ENCODE data around the gene PLEKHM3.
"Not testable (repeated sequence)": the region's sequence is repeated elsewhere in the genome, so short reads cannot be mapped to it uniquely, and the experiment has no call there.

PLEKHM3 gene

DNA sequence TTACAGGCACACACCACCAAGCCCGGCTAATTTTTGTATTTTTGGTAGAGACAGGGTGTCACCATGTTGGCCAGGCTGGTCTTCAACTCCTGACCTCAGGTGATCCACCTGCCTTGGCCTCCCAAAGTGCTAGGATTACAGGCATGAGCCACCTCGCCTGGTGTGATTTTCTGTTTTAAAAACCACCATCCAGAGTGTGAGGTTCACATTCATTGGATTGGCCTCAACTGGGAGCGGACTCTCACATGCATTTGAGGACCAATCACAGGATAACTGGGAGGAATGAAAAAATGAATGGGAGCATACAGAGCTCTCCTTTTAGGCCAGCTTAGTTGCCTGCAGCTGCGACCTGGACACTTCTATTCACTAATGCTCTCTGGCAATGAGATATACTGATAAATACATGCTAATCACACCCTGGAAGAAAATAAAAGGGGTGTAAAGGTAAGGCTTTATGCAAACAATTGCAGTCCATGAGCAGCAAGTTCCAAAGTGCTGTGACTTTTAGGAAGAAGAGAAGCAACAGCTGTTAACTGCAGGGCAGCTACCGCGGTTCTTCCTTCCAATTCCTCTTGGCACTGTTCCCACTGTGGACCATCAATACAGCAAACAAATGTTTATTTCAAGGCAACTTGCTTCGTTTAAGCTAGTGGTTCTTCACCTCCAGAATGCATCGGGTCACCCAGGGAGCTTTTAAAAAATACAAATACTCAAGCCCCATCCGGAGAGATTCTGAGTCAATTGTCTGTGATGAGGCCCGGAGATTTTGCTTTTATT is 206.1 kb downstream of the PLEKHM3 start:
- peak; percentile 40 for DNase-seq

DNA sequence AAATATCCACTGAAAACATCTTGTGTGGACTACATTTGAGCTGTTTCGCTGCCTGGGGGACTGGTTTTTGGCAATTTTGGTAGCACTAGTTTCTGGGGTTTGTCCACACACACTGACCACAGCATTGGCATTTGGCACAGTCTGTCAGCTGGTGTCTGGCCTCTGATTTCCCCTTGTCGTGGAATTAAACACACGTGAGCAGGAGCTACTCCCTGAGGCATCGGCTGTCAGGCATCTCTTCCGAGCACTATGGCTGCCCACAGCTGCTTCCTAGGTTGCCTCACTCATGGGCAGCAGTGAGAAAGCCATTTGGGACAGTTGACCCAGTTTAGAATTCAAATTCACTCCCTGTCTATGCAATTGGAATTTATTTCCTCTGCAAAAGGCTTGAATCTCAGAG is 208.8 kb downstream of the PLEKHM3 start:
- DNase-seq = no peak

DNA sequence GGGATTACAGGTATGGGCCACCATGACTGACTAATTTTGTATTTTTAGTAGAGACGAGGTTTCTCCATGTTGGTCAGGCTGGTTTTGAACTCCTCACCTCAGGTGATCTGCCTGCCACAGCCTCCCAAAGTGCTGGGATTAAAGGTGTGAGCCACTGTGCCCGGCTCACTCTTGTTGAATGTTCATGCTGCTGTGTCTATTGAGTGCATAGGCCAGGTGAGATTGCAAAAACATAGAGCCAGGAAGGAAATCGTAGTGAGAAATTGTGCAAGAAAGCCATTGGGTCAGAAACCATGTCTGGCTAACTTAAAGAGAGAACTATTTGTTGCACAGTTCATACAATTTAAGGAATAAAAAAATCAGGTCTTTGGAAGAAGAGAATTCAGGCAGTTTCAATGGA is 210.1 kb downstream of the PLEKHM3 start:
- no peak for DNase-seq

DNA sequence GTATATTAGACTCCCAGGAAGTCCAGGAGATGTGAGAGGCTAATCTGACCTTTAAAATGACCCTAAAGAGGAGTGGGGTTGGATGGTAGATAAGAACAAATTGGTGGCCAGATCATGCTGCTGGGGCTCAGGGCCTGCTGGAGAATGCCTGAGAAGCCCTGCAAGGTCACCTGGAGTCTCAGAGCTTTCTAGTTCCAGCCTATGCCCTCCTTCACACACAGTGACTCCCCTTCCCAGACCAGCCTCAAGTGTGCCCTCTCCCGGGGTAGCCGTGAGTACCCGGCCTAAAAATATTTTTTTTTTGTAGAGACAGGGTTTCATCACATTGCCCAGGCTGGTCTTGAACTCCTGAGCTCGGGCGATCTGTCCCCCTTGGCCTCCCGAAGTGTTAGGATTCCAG is 211.4 kb downstream of the PLEKHM3 start:
- DNase-seq = no peak

DNA sequence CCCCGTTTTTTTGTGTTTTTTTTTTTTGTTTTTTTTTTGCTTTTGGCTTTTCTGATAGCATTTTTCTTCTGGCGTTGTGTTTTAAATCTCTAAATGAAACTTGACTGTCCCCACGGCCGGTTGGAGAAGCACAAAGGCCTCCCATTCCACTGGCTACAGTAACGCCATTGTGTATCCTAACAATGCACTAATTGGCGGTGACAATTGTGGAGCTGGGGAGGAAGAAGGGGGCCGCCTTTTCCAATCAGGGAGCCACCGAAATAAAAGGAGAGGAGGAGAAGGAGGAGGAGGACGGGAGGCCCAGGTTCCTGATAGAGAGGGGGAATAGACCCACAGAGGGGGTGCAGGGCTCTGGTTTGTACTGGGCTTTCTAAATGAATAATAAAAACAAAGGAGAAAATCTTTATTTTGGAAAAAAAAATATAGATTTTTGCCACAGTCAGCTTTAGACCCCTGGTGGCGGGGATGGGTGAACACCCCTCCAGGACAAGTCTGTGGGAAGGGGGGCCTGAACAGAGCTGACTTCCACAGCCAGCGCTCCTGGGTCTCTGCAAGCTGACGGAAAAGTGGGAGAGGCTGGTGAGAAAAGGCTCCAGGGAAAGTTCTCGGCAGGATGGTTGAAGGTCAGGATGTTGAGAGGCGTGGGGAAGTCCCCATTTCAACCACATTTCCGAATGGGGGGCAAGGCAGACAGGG is 212.0 kb downstream of the PLEKHM3 start:
- DNase-seq = no peak

DNA sequence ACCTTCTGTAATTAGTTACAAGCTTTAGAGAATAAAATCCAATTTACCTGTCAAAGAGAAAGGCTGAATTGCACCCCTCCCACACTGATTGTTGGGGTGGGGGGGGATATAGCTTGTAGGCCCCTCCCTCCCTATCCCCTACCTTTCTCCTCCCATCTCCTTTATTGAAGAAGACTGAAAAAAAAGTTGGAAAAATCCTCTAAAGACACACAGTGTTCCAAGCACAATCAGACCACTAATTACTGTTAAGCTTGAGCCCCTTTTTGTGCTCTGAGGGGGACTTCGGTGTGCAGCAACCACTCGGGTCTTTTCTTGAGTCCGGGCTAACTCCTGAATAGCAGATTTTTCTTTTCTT is 212.6 kb downstream of the PLEKHM3 start:
- DNase-seq = no peak

DNA sequence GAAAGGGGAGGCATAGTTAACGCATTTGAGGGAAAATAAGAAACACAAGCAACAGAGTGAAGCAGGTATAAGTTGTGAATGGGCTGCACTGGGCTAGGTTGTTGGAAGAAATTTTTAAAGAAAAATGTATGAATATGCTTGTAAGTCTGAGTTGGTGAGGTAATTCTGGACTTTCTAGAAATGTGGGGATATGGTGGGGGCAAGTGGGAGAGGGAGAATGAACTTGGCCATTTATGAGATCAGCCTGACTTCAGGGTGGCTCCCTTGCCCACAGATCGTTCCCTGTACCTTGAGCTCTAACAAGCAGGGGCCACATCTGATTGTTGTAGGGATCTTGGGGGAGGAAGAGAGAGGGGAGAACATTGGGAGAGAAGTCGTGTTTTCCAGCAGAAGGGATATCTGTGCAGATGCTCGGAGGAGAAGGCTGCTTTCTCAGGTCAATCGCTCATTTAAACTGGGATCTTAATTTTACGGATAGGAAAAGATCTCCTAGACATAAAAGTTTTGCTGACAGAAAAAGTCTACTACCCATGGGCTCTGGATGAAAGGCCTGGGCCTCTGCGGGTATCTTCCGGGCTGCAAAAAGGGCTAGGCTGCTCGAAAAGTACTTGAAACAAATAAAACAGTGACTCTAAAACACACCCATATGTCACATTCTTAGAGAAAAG is 213.1 kb downstream of the PLEKHM3 start:
- DNase-seq = no peak

DNA sequence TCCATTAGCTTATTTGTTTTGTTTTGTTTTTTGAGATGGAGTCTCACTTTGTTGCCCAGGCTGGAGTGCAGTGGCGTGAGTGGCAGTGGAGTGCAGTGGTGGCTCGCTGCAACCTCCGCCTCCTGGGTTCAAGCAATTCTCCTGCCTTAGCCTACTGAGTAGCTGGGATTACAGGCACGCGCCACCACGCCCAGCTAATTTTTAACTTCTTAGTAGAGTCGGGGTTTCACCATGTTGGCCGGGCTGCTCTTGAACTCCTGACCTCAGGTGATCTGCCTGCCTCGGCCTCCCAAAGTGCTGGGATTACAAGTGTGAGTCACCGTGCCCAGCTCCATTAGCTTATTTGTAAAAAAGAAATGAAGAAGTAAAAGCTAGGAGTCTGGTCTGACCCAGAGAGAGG is 213.7 kb downstream of the PLEKHM3 start:
- DNase-seq = not testable (repeated sequence)

DNA sequence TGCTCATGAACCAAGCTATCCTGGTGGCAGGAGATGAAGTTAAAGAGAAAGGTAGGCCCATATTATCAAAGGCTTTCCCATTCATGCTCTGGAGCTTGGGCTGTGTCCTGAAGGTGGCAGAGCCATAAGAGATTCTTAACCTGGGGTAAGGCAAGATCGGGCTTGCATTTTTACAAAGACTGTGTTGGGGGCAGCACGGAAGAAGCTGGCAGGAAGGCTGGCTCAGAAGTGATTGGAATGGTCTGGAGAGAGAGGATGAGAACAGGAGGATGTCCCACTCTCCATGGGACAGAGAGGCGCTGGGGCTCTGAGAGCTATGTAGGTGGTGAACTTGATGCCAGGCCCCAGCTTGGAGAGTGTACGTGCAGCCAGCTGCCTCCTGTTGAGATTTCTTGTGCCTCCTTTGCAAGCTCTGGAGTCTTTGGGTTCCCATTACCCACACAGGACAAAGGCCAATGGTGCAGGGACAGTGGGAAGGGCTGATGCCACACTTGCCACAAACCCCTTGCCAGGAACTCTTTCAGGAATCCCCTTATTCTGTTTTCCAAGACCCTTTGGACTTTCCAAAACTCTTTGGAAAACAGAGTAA is 215.0 kb downstream of the PLEKHM3 start:
- DNase-seq = no peak

DNA sequence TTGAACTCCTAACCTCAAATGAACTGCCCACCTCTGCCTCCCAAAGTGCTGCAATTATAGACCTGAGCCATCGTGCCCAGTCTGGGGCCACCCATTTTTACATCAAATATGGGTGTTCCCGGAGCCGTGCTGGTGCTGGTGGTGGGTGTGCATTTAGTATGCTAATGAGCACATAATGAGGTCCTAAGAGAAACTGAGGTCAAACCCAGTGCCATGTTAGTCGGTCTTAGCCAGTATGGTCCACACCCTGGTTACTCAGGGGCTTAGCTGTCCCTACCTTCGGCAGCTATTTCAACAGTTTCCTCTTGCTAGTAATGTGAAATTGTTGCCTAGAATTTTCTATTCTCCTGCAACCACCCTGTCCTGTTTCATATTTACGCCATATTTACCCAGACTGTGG is 217.2 kb downstream of the PLEKHM3 start:
- no peak for DNase-seq

DNA sequence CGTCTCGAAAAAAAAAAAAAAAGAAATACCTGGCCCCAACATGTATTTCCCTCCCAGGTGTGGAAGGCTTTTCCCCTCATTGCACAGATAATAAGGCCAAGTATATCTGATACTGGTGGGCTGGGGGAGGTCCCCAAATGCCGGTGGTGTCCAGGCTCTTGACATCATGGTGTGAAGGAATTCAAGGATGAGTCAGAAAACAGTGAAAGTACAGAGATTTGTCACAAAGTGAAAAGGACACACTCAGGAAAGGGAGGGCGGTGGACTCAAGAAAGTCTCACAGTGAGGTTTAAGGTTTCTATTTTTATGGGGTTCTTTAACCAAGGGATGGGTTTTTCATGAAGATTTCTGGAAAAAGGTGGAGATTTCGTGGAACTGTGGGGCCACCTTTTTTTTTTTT is 217.8 kb downstream of the PLEKHM3 start:
- no peak for DNase-seq

DNA sequence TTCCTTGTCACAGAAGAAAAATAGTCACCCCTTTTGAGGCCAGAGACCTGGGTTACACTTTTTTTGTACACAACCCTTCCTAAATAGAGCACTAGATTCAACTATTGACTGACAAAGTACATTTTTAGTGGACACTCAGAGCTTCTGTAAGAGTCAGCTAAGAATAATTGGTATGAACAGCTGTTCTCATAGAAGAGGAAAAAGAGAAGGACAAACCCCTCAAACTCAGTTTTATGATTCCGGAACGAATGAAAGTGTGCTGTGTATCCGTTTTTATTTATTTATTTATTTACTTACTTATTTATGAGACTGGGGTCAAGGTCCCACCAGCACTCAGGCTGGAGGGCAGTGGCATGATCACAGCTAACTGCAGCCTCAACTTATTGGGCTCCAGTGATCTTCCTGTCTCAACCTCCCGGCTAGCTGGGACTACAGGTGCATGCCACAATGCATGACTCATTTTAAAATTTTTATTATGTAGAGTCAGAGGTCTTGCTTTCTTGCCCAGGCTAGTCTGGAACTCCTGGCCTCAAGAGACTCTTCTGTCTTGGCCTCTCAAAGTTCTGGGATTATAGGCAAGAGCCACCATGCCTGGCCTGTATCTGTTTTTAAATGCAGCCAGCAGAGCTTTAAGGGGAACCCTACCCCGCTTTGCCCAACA is 219.6 kb downstream of the PLEKHM3 start:
- DNase-seq = no peak

DNA sequence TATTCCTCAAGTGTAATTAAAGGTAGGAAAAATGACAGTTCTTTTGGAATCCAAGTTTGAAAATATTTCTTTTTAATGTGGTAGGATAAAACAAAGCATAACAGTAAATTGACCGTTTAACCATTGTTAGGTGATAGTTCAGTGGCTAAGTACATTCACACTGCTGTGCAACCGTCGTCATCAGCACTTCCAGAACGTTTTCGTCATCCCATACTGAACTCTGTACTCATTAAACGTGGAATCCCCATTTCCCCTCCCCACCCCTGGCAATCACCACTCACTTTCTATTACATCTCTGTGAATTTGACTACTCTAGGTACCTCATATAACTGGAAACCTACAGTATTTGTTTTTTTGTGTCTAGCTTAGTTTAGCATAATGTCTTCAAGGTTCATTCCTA is 222.7 kb downstream of the PLEKHM3 start:
- DNase-seq = no peak

DNA sequence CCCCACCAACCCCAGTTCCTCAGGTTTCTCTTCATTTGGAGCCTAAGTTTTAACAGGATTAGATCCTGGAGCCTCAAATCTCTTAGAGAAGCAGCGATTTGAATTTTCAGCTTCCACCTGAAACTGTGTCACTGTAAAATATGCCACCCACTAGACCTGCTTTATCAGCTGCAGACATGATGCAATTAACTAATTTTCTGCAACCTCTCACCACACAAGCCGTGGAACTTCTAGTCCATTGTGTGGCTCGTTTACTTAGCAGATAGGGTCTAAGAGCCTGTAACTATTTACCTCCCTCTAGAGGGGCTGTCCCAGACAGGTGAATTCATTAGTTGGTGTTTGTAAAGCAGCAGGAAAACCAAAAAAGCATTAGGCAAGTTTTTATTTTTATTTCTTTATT is 224.1 kb downstream of the PLEKHM3 start:
- no peak for DNase-seq

DNA sequence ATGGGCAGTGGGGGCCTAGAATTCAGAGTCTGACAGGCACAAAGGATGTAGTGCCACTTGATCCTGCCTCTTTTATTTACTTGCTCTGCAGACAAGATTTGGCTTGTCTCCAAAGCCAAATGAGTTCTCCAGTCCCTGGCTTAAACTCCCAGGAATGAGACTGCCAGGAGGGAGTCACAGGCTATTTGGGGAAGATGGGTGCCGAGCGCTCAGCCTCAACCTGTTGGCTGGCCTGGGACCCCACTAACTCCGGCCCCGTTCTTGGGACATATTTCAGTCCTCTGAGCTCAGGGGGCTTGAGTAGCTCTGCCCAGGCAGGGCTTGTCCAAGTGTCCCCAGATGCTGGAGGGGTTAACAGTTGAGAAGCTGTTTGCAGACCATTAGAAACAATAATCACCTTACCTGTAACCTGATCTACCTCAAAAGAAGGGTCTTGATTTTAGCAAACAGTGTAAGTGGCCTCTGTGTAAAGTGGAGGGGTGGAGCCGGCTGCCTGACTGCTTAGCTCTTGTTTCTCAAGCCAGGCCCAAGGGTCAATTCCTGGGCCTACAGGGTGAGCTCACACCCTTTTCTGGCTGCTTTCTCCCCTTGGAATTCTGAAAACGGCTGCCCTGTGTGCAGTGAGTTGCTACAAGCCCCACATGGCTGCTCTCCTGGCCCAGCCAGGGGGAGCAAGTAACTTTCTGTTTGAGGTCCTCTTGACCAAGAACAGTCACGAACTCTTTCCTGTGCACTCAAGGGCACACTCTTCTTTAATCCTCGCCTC is 228.6 kb downstream of the PLEKHM3 start:
- no peak for DNase-seq

DNA sequence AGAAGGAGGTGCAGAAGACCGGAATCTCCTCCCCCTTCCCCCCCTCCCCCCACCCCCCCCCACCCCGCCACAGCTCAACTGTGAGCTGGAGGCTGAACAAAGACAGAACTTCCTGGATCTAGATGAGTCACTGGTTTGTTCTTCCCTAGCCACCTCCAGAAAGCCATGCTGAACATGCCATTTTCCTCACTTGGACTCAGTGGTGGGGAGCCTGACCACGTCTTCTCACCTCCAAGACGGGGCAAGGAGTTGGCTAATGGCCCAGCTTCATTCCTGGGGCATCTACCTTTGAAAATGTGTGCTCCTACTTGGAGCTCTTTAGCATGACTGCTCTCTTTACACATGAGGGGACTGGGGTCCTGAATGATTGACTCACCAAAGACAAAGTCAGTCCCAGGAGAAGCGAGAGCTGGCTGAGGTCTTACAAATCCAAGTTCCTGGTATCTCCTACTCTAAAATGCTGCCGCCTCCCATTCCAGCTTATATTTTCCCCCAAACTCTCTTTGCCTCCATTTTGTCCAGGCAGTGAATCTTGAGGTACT is 233.0 kb downstream of the PLEKHM3 start:
- peak; percentile 27 for DNase-seq

DNA sequence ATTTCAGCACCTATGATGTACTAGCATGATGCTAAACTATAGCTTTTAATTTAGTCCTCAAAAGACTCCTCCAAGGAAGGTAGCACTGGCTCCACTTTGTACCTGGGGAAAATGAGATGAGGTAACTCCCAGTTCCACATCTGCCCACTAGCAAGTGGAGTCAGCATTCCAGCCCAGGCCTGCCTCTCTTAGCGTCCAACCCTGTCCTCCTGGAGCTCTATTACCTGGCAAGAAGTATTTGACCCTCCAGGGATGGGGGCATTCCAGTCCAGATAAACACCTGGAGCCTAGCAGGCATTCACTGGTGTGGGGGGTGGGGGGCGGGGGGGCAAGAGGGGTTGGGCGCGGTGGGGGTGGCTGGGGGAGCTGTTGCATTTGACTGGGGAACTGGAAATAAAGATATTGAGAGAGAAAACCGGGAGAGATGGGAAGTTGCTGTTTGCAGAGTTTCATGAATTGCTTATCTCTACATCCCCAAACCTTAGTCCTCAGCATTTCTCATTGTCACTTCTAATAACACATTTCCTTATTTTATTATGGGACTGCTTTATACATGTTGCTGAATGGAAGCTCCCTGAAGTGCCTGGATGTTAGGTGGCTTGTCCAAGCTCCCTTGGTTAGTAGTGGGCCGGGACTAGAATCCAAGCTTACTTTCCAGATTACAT is 233.6 kb downstream of the PLEKHM3 start:
- DNase-seq = no peak

DNA sequence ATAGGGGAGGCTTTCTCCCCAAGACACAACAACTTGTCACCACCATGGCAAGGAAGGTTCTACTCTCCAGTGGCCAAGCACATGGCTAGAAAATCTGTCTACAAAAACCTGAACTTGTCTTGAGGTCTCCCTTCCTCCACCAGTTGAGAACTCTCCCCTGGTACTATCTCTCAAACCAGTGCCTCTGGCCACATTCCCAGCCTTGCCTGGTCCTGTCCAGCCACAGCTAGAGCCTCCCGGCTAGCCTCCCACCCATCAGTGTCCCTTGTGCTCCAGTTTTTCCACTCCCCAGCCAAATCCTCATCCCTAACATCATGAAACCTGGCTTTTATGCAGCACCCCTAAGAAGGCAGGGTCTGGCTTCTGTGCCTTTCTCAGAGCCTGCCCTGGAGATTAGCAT is 234.4 kb downstream of the PLEKHM3 start:
- DNase-seq = no peak

DNA sequence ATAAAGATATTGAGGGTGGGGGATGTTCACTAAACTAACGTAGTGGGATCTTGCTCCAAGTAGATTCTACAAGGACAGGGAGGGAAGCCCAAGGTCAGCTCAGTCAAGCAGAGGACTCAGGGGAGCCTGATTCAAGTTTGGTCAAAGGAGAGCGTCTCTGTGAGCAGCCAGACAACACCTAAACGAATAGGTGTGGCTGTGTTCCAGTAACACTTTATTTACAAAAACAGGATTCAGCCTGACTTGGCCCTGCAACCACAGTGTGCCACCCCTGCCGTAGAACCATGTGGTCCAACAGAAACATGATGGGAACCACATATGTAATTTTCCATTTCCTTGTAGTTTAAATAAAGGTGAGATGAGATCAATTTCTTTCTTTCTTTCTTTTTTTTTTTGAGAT is 237.5 kb downstream of the PLEKHM3 start:
- no peak for DNase-seq

DNA sequence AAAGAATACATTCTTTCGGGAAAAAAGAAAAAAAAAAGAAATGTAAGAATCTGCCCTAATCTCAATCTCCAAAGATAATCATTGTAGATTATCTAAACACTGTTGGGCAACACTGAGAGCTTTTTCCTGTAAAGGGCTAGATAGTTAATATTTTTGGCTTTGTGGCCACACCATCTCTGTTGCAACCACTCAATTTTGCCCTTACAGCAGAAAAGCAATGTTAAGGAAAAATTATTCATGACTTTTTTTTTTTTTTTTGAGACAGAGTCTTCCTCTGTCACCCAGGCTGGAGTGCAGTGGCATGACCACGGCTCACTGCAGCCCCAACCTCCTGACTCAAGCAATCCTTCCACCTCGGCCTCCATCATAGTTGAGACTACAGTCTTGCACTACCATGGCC is 238.3 kb downstream of the PLEKHM3 start:
- DNase-seq = no peak

DNA sequence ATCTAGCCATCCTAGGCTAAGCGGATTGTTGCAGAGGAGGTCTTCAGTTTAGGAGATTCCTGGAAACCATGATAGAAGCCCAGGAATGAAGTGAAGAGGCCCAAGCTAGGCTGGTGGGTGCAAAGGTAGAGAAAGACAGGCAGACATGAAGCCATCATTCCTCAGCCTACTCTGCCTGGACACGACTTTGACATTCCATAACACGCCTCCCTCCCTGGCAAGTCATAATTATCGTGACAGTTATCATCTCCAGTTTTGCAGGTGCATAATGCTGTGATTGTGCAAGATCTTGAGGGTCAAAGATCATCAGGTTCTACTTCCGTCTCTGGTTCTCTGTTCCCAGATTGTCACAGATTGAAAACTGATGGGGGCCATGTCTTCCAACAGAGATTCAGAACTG is 240.4 kb downstream of the PLEKHM3 start:
- DNase-seq = no peak

DNA sequence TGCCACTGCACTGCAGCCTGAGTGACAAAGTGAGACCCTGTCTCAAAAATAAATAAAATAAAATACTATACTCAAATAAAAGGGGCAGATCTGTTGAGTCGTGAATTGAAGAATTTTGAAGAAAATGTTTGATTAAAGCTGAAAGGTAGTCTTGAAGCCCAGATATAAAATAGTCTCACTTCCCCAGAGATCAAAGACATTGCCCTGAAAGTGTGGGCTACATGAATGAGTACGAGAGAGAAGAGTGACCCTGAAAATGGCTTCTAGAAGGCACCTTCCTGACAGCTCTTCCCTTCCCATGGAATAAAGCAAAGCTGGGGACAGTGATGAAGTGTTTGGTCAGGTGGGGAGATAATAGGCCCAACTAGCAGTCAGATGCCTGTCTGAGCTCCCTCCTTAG is 241.8 kb downstream of the PLEKHM3 start:
- no peak for DNase-seq
